ENCODE data around the gene PRR12. TPM values are rescaled to one million over a fixed set of nuclear protein-coding genes. Genes with fewer than 3 reads are reported as not detected.

The PRR12 gene
- total and polyA plus RNA-seq, 9 of the 15 experiments (the other 6 are each of a cell fraction or from before 2014, with no cell fraction given): 0.01 to 21.1 (median 0.98) TPM

DNA sequence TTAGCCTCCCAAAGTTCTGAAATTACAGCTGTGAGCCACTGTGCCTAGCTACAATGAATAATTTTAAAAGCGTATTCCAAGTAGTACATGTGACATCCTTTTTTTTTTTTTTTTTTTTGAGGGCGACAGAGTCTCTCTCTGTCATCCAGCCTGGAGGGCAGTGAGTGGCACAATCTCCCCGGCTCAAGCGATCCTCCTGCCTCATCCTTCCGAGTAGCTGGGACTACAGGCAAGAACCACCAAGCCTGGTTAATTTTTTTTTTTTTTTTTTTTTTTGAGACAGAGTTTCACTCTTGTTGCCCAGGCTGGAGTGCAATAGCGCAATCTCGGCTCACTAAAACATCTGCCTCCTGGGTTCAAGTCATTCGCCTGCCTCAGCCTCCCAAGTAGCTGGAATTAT lies 3.8 kb upstream of the PRR12 start:
- no peak overlapping the region for H3K4me3 ChIP-seq
- in situ Hi-C loops (cut with MboI) (no loop called here), intact Hi-C loops (cut with micrococcal nuclease) (no loop called here)
- no peak overlapping the region for H3K4me2 ChIP-seq (ENCODE audit: insufficient read depth, low read length)
- ATAC-seq (no peak), FAIRE-seq (no peak), DNase-seq (ENCODE audit: extremely low read depth in 1 of 4, low spot score in 3 of 4) (no peak)
- 76% methylated on average over 6 of the region's 8 CpGs for WGBS (ENCODE audit: insufficient coverage, low coverage, missing lambda C conversion rate)
- H3K9me1 ChIP-seq (ENCODE audit: control insufficient read depth, insufficient read depth, low read length): no peaks in the 10 kb centered on the region
- BruUV-seq (replicated peaks): no TSS peak
- H2AFZ ChIP-seq (ENCODE audit: low read depth, low read length): no peak overlapping the region
- peaks cover 15% of the 10 kb centered on the region for H3K79me2 ChIP-seq (ENCODE audit: control insufficient read depth, insufficient read depth, low read length)
- no peak overlapping the region for H3K9ac ChIP-seq (ENCODE audit: insufficient read depth in 1 of 2, low read depth in 2 of 2, low read length in 2 of 2)
- H4K20me1 ChIP-seq (replicated peaks; ENCODE audit: control insufficient read depth, insufficient read depth, low read length): no peaks in the 10 kb centered on the region
- CTCF ChIA-PET (ENCODE audit: low intra/inter-chr PET ratio): no interaction called here
- no peaks in the 10 kb centered on the region for H3K27me3 ChIP-seq (ENCODE audit: control insufficient read depth in 2 of 2, insufficient read depth in 2 of 2, low read length in 2 of 2)
- POLR2A ChIA-PET: no interaction called here
- no peaks in the 10 kb centered on the region for H3K36me3 ChIP-seq (ENCODE audit: control insufficient read depth, insufficient read depth, low read length)
- H3K27ac ChIP-seq (ENCODE audit: extremely low read depth, low read depth, low read length): no peak overlapping the region
- no peaks in the 10 kb centered on the region for H3K9me3 ChIP-seq (replicated peaks; ENCODE audit: control insufficient read depth, insufficient read depth, low read depth, low read length)
- peaks cover 4 to 27% of the 10 kb centered on the region in 2 experiments; a peak in 4 of 5 replicates for H3K4me1 ChIP-seq (replicated peaks in 1 of 2; ENCODE audit: control insufficient read depth in 2 of 2, insufficient read depth in 2 of 2, low read length in 2 of 2)
- no peak for TF ChIP-seq HNRNPLL (IDR thresholded peaks at IDR 0.05; ENCODE audit: low read depth, low read length, poor library complexity, severe bottlenecking)
- TF ChIP-seq STAG1 (CRISPR knock-in tag; IDR thresholded peaks at IDR 0.05; ENCODE audit: borderline replicate concordance): no peak
- TF ChIP-seq, protein P1, sequence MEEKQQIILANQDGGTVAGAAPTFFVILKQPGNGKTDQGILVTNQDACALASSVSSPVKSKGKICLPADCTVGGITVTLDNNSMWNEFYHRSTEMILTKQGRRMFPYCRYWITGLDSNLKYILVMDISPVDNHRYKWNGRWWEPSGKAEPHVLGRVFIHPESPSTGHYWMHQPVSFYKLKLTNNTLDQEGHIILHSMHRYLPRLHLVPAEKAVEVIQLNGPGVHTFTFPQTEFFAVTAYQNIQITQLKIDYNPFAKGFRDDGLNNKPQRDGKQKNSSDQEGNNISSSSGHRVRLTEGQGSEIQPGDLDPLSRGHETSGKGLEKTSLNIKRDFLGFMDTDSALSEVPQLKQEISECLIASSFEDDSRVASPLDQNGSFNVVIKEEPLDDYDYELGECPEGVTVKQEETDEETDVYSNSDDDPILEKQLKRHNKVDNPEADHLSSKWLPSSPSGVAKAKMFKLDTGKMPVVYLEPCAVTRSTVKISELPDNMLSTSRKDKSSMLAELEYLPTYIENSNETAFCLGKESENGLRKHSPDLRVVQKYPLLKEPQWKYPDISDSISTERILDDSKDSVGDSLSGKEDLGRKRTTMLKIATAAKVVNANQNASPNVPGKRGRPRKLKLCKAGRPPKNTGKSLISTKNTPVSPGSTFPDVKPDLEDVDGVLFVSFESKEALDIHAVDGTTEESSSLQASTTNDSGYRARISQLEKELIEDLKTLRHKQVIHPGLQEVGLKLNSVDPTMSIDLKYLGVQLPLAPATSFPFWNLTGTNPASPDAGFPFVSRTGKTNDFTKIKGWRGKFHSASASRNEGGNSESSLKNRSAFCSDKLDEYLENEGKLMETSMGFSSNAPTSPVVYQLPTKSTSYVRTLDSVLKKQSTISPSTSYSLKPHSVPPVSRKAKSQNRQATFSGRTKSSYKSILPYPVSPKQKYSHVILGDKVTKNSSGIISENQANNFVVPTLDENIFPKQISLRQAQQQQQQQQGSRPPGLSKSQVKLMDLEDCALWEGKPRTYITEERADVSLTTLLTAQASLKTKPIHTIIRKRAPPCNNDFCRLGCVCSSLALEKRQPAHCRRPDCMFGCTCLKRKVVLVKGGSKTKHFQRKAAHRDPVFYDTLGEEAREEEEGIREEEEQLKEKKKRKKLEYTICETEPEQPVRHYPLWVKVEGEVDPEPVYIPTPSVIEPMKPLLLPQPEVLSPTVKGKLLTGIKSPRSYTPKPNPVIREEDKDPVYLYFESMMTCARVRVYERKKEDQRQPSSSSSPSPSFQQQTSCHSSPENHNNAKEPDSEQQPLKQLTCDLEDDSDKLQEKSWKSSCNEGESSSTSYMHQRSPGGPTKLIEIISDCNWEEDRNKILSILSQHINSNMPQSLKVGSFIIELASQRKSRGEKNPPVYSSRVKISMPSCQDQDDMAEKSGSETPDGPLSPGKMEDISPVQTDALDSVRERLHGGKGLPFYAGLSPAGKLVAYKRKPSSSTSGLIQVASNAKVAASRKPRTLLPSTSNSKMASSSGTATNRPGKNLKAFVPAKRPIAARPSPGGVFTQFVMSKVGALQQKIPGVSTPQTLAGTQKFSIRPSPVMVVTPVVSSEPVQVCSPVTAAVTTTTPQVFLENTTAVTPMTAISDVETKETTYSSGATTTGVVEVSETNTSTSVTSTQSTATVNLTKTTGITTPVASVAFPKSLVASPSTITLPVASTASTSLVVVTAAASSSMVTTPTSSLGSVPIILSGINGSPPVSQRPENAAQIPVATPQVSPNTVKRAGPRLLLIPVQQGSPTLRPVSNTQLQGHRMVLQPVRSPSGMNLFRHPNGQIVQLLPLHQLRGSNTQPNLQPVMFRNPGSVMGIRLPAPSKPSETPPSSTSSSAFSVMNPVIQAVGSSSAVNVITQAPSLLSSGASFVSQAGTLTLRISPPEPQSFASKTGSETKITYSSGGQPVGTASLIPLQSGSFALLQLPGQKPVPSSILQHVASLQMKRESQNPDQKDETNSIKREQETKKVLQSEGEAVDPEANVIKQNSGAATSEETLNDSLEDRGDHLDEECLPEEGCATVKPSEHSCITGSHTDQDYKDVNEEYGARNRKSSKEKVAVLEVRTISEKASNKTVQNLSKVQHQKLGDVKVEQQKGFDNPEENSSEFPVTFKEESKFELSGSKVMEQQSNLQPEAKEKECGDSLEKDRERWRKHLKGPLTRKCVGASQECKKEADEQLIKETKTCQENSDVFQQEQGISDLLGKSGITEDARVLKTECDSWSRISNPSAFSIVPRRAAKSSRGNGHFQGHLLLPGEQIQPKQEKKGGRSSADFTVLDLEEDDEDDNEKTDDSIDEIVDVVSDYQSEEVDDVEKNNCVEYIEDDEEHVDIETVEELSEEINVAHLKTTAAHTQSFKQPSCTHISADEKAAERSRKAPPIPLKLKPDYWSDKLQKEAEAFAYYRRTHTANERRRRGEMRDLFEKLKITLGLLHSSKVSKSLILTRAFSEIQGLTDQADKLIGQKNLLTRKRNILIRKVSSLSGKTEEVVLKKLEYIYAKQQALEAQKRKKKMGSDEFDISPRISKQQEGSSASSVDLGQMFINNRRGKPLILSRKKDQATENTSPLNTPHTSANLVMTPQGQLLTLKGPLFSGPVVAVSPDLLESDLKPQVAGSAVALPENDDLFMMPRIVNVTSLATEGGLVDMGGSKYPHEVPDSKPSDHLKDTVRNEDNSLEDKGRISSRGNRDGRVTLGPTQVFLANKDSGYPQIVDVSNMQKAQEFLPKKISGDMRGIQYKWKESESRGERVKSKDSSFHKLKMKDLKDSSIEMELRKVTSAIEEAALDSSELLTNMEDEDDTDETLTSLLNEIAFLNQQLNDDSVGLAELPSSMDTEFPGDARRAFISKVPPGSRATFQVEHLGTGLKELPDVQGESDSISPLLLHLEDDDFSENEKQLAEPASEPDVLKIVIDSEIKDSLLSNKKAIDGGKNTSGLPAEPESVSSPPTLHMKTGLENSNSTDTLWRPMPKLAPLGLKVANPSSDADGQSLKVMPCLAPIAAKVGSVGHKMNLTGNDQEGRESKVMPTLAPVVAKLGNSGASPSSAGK (IDR thresholded peaks at IDR 0.05): no peak
- TF ChIP-seq RBM22 (IDR thresholded peaks at IDR 0.05; ENCODE audit: low read depth, low read length, poor library complexity, severe bottlenecking): no peak
- no peak for TF ChIP-seq ZNF274 (IDR thresholded peaks at IDR 0.05; ENCODE audit: borderline replicate concordance, low read depth, low read length)
- no peak for TF ChIP-seq XRCC4 (IDR thresholded peaks at IDR 0.05; ENCODE audit: extremely low read depth, insufficient read depth, insufficient read length)
- no peak for TF ChIP-seq SUPT5H (IDR thresholded peaks at IDR 0.05)
- no peak for TF ChIP-seq ZNF212 (CRISPR knock-in tag; IDR thresholded peaks at IDR 0.05)
- no peak for TF ChIP-seq MAFG (tag; conservative IDR thresholded peaks at IDR 0.05)
- no peak for TF ChIP-seq XRCC3 (IDR thresholded peaks at IDR 0.05)
- no peak for TF ChIP-seq ZFP36 (IDR thresholded peaks at IDR 0.05; ENCODE audit: low read depth, low read length, partially characterized antibody)
- TF ChIP-seq TGIF2 (CRISPR knock-in tag; IDR thresholded peaks at IDR 0.05): no peak
- TF ChIP-seq MTA3 (IDR thresholded peaks at IDR 0.05; ENCODE audit: borderline replicate concordance): no peak

Measured in K562 (cell line).